HL-60 (cell line): ENCODE measurements around the gene CXCR2.
"Not testable (repeated sequence)": the region's sequence is repeated elsewhere in the genome, so short reads cannot be mapped to it uniquely, and the experiment has no call there.

Experiments
- DNase-seq, 2 experiments: peaks; one replicate each; pipeline ENCODE4 v3.0.0-alpha.2; 2010 to 2020; ENCODE audit warnings: low read depth in 1 of 2, low spot score in 1 of 2
- H3K27ac ChIP-seq: fragments of 250-450 bp; sonication (Bioruptor Pico); replicated peaks from 2 replicates; pipeline ENCODE4 v1.5.1; 2020; ENCODE audit warnings: mild to moderate bottlenecking, moderate library complexity
- H3K27me3 ChIP-seq: fragments of 250-450 bp; sonication (Bioruptor Pico); 2 replicates; pipeline ENCODE4 v1.5.1; 2021; ENCODE audit warnings: mild to moderate bottlenecking, moderate library complexity; ENCODE audit not compliant: insufficient read depth, poor library complexity, severe bottlenecking
- H3K4me3 ChIP-seq: replicated peaks from 2 replicates; pipeline ENCODE4 v1.5.1; 2011; ENCODE audit warnings: mild to moderate bottlenecking, control low read depth, low read length; ENCODE audit not compliant: insufficient read depth
- CTCF ChIP-seq: IDR thresholded peaks from one replicate; pipeline ENCODE4 v1.5.1; 2011; ENCODE audit warnings: low read length, control low read depth, inconsistent platforms; ENCODE audit not compliant: insufficient read depth
- GABPA ChIP-seq: IDR thresholded peaks from 2 replicates; pipeline ENCODE4 v1.6.1; 2012; ENCODE audit warnings: low read depth
- POLR2AphosphoS5 ChIP-seq: IDR thresholded peaks from 2 replicates; pipeline ENCODE4 v1.6.1; 2012; ENCODE audit warnings: low read depth
- REST ChIP-seq: IDR thresholded peaks from 2 replicates; pipeline ENCODE4 v1.6.1; 2012; ENCODE audit warnings: low read depth; ENCODE audit not compliant: insufficient replicate concordance
- SPI1 ChIP-seq: IDR thresholded peaks from 2 replicates; pipeline ENCODE4 v1.6.1; 2012; ENCODE audit warnings: low read depth, mild to moderate bottlenecking, borderline replicate concordance

CXCR2 gene

GRCh38 chr2:218091746-218092145, 34.1 kb upstream of the CXCR2 start:
- Histone ChIP-seq H3K27ac (no peak overlapping the region), H3K27me3 (no peaks in the 10 kb centered on the region), H3K4me3 (no peak overlapping the region)
- TF ChIP-seq POLR2AphosphoS5 = 0 out of 2 replicates have a peak, but pooled peaks have one; percentile 37
- no peak for TF ChIP-seq GABPA
- DNase-seq = peak; percentile 64 to 88

- Histone ChIP-seq H3K27me3 (no peaks in the 10 kb centered on the region), H3K4me3 (no peak overlapping the region), H3K27ac (no peak overlapping the region)
- no peak for DNase-seq
- TF ChIP-seq SPI1 = no peak
- TF ChIP-seq CTCF = no peak
- no peak for TF ChIP-seq POLR2AphosphoS5
- TF ChIP-seq REST = no peak
- no peak for TF ChIP-seq GABPA
Observed at GRCh38 chr2:218093879-218094278, 31.9 kb upstream of the CXCR2 start.

- Histone ChIP-seq H3K4me3 (no peak overlapping the region), H3K27me3 (no peaks in the 10 kb centered on the region), H3K27ac (no peak overlapping the region)
- TF ChIP-seq SPI1 (peak; percentile 69), CTCF (no peak)
- DNase-seq = no peak
Observed at GRCh38 chr2:218095853-218096252, 30.0 kb upstream of the CXCR2 start.

GRCh38 chr2:218097975-218098374, 27.9 kb upstream of the CXCR2 start:
- no peak for DNase-seq
- no peak overlapping the region for H3K4me3 ChIP-seq
- H3K27me3 ChIP-seq = no peaks in the 10 kb centered on the region
- H3K27ac ChIP-seq = no peak overlapping the region
- no peak for TF ChIP-seq GABPA
- peak; percentile 68; the same call in 1 of the 2 replicates for TF ChIP-seq SPI1

- H3K27ac ChIP-seq, DNase-seq, H3K4me3 ChIP-seq, H3K27me3 ChIP-seq: not testable (repeated sequence)
Observed at GRCh38 chr2:218108834-218109233, 17.0 kb upstream of the CXCR2 start.

GRCh38 chr2:218121789-218122188, 4.0 kb upstream of the CXCR2 start:
- DNase-seq, H3K27me3 ChIP-seq, H3K4me3 ChIP-seq, H3K27ac ChIP-seq: not testable (repeated sequence)

GRCh38 chr2:218122286-218122685, 3.5 kb upstream of the CXCR2 start:
- H3K27ac ChIP-seq, H3K27me3 ChIP-seq, H3K4me3 ChIP-seq, DNase-seq: not testable (repeated sequence)
